Measurements from ENCODE around the gene S100B.
"Not testable (repeated sequence)": the region's sequence is repeated elsewhere in the genome, so short reads cannot be mapped to it uniquely, and the experiment has no call there.

Gene S100B

DNA sequence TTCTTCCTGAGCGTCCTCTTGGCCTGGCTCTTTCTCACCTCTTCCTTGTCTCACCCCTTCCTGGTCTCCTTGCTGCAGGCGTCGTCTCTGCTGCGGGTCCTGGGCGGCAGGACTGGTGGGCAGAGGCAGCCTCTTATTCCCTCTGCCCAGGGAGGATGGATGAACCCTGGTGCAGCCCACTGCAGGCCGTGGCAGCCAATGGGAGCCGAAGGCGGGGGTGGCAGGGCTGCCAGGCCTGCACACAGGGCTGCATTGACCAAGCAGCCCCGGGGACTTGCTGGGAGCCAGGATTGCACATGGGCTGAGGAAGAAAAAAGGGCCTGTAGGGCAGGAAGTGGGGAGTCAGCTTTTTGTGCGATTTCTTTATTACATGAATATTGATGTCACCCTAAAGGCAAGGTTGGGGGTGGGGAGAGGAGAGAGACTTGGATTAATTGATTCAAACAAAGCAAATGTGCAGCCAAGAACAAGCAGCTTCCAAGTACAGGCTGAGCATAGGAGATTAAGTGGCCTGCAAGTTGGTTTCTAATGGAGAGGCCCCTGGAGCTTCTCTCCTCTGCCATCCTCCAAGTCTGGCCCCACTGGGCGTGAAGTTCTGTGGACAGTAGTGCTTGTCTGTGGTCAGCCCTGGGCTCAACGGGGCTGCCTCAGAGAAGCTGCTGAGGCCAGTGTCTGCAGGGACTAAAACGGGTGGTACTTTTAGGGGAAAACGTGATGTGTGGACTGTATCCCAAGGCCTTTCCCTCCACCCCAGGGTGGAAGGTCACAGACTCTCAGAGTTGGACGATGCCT, at the start of gene S100B:
S100B (minus strand) TSS at position 108 of the 792 bp plus-strand sequence. CDS start 2,667 bp downstream, outside the sequence.
- DNase-seq (ENCODE audit: low read depth) = no peak

GRCh38 chr21:46651121-46651520, 46.2 kb upstream of the S100B start:
- no peak for DNase-seq (ENCODE audit: low read depth)

GRCh38 chr21:46650476-46651098, 45.7 kb upstream of the S100B start:
- DNase-seq (ENCODE audit: low read depth) = no peak

- DNase-seq (ENCODE audit: low read depth) = no peak
Measured at GRCh38 chr21:46649356-46649755, 44.5 kb upstream of the S100B start.

- DNase-seq (ENCODE audit: low read depth) = no peak
Measured at GRCh38 chr21:46648539-46648938, 43.7 kb upstream of the S100B start.

GRCh38 chr21:46646541-46647154, 41.8 kb upstream of the S100B start:
- DNase-seq (ENCODE audit: low read depth) = no peak

DNA sequence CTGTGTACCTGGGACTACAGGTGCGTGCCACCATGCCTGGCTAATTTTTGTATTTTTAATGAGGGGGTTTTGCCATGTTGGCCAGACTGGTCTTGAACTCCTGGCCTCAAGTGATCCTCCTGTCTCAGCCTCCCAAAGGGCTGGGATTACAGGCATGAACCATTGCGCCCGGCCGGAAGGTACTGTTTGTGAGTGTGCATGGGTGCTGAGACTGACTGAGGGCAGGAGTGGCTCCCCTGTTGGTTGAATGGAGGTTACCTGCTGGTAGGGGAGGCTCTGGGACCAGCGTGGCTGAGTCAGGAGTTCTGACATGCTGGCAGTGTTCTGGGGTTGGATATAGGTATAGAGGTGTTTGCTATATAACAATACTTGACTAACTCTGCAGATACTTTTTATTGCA, 41.0 kb upstream of the S100B start:
- no peak for DNase-seq (ENCODE audit: low read depth)

DNA sequence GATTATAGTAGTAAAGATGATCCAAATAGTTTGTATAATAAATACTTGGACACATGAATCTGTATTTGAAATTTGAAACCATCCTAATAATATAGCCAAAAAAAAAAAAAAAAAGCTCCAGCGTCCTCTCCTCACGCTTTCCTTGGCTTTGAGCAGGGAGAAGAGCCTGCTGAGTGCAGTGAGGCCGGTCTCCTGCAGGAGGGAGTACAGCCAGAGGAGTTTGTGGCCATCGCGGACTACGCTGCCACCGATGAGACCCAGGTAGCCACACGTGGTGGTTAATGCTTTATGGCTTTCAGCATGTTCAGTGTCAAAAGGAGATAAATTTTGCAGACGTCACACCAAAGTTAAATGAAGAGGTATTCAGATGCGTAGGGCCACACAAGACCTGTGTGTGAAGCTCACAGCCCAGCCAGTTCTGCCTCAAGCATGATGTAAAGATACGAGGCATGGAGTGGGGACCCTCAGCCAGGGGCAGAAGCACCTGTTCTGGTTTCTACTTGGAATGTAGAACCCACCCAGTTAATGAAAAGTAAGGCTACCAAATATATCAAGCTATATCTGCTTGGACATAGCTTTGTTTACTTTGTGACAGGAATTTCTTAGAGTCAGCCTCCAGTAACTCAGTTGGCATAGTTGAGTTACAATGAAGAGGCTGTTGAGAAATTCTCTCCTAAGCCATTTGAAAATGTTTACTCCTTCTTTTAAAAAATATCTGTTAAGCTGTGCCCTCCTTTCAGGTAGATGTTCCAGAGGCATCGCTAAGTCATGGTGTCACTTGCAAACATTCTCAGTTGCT, 38.7 kb upstream of the S100B start:
- DNase-seq (ENCODE audit: low read depth) = no peak

- no peak for DNase-seq (ENCODE audit: low read depth)
Measured at GRCh38 chr21:46641656-46642055, 36.8 kb upstream of the S100B start.

- no peak for DNase-seq (ENCODE audit: low read depth)
Measured at GRCh38 chr21:46639489-46640386, 34.9 kb upstream of the S100B start.

- no peak for DNase-seq (ENCODE audit: low read depth)
Measured at GRCh38 chr21:46637952-46638746, 33.3 kb upstream of the S100B start.

DNA sequence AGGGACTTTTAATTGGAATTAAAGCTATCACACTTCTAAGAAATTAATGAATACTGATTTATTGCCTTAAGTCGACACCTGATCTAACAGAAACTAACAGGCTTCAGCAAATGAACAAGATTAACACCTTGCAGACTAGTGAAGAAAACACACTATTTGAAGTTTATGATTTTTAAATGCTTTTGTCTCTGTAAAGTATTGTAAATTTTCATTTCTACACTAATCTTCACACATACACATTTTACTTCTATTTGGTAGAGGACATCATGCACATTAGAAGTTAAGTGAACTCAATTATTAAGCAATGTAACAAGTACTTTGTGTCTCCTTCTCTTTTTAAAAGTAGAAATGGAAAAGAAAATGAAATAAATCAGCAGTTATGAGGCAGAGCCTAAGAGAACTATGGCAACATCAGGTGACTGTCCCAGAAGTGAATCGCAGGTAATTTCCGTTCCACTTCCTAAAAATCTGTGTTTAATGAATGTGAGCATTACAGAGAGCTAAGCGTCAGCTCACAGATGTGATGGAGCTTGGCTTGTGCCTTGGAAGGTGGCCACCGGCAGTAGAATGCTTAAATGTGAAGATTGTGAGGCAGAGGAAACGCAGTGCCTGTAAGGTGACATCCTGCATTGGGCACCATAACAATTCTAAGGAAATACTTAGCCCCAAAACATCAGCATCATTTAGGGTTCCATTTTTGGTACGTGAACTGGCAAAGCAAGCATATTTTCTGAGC, 31.8 kb upstream of the S100B start:
- DNase-seq (ENCODE audit: low read depth) = no peak

DNA sequence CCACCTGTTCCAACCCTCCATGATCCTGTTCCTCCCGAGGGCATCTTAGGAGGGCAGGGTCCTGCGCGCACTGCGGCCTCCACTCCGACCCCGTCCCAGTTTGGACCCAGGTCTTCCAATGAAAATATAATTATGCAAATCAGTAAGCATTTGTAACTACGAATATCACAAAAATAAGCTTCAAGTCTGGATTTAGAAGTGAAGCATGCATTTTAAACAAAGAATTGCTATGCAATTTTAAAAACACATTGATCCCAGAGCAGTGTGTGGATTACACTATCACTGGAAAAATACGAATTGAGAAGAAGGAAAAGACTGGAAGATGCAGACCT, 31.3 kb upstream of the S100B start:
- no peak for DNase-seq (ENCODE audit: low read depth)

DNA sequence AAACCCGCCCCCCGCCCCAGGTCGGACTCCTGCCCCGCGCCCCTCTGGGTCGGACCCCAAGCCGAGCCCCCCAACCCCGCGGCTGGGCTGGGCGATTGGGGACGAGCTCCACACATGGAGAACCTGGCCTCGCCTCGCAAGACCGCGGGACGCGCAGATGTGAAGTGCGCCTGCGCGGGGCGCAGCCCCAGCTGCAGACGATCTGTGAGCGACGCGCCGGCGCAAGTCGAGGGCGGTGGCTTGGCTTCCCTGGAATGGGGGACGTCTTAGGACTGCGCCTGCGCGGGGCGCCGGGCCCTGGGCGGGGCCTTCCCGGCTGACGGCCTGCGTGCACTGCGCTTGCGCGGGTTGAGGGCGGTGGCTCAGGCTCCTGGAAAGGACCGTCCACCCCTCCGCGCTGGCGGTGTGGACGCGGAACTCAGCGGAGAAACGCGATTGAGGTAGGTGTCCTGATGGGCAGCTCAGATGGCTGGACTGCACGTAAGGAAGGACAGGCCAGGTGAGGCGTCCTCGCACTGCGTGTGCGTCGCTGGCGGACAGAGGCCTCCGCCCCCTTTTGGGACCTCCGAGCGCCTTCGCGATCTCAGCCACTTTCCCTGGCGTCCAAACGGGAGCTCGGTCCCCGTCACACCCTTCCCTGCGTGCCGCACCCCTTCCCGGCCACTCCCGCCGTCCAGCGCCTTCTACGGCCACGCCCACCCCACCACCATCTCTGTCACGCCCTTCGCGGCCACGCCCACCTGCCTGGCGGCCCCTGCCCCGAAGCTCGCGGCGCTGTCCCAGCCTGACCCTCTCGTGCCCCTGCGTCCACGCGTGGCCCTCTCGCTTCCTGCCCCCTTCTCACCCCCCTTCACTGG, 30.7 kb upstream of the S100B start, which contains the start of gene PRMT2:
PRMT2 (plus strand) TSS at position 351 of the 857 bp plus-strand sequence. CDS start 1,278 bp downstream, outside the sequence.
- peak; percentile 98 for DNase-seq (ENCODE audit: low read depth)

DNA sequence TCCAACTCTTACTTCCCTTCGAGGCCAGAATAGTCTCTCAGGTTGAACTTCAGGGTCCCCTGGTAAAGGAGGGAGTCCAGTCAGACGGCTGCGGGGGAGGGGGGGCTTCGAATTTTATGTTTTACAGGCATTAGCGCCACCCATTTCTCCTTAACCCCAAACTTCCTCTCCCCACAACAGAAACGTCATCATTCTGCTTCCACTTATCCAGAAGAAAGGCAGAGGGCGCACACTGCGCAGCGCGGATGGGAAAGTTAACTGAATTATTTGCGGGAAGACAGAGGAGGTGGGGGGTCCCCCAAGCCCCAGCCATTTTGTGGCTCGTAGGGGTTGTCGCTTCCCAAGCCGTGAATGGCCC, 30.1 kb upstream of the S100B start:
- no peak for DNase-seq (ENCODE audit: low read depth)

GRCh38 chr21:46634427-46634826, 29.5 kb upstream of the S100B start:
- no peak for DNase-seq (ENCODE audit: low read depth)

DNA sequence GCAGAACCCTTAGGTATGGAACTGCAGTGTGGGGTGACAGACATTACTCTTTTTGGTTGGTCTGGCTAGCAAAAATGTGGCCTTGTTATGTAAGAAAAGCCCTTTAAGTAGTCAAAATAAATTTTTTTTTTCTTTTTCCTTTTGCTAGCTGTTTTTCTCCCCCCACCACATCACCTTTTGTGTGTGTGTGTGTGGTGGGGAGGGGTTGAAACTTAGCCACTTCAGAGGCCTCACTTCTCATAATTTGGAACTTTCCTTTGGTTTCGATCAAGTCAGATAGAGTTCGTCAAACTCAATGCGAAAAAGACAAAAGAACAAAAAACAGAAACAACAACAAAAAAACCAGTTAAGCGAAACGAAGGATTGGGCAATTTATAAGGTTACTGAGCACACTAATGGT, 28.7 kb upstream of the S100B start:
- DNase-seq (ENCODE audit: low read depth) = no peak

- DNase-seq (ENCODE audit: low read depth) = not testable (repeated sequence)
Measured at GRCh38 chr21:46630915-46631314, 26.0 kb upstream of the S100B start.

GRCh38 chr21:46628868-46629267, 24.0 kb upstream of the S100B start:
- no peak for DNase-seq (ENCODE audit: low read depth)

All from activated T-cell treated with anti-CD3 and anti-CD28 coated beads for 48 hours (primary cell).